K562 (cell line): Measurements from ENCODE around the gene PI4KA. TPM values are rescaled to one million over a fixed set of nuclear protein-coding genes. Genes with fewer than 3 reads are reported as not detected.

Experiments
- ATAC-seq: fragments of 200-7000 bp; cut with Tn5 transposase; 3 replicates; pipeline ENCODE4 v1.9.1; 2020; ENCODE audit warnings: moderate library complexity
- BruUV-seq: library from RNA; stranded (reverse); fragments of 400-500 nt; replicated peaks from 2 replicates; lab custom pipeline; 2021; lab: Mats Ljungman, UMichigan
- CTCF ChIA-PET: fragments of 300-600 bp; formaldehyde crosslinking; extraction: SDS; loops from one replicate; lab custom pipeline; 2021; ENCODE audit warnings: low intra/inter-chr PET ratio; lab: Yijun Ruan, JAX
- POLR2A ChIA-PET: fragments of 300-600, 350-650 bp; sonication (Branson Sonifier 250); formaldehyde crosslinking; extraction: SDS; loops from one replicate; lab custom pipeline; 2021; ENCODE audit warnings: antibody characterized with exemption, inconsistent platforms; lab: Yijun Ruan, JAX
- DNase-seq, 4 experiments: peaks; one replicate each; pipeline versions ENCODE4 v3.0.0 to v3.0.0-alpha.2; 2011 to 2018; ENCODE audit warnings: low spot score in 3 of 4, mixed read lengths in 3 of 4; ENCODE audit errors: extremely low read depth in 1 of 4
- FAIRE-seq: peaks from 2 replicates; lab custom pipeline; 2011; peaks lifted over from hg19 to GRCh38; lab: Jason Lieb, UNC
- H2AFZ ChIP-seq: 2 replicates; pipeline ENCODE4 v1.6.0; 2011; ENCODE audit warnings: low read depth, low read length, control low read depth, inconsistent platforms
- H3K27ac ChIP-seq: fragments of 200-600 bp; 3 replicates; pipeline ENCODE4 v1.8.0; 2011; ENCODE audit warnings: low read depth, mild to moderate bottlenecking, control low read depth, inconsistent platforms, low read length, moderate library complexity, mixed read lengths; ENCODE audit errors: extremely low read depth
- H3K27me3 ChIP-seq, 2 experiments: fragments of 300-600 bp in 1 of 2; 2 replicates in 1 of 2; 3 replicates in 1 of 2; pipeline versions ENCODE4 v1.6.0 to v1.8.0; 2011; ENCODE audit warnings: inconsistent platforms in 2 of 2, low read length in 2 of 2, mild to moderate bottlenecking in 1 of 2, mixed read lengths in 1 of 2, moderate library complexity in 1 of 2; ENCODE audit not compliant: control insufficient read depth in 2 of 2, insufficient read depth in 2 of 2
- H3K36me3 ChIP-seq: fragments of 300-600 bp; 3 replicates; pipeline ENCODE4 v1.8.0; 2011; ENCODE audit warnings: mild to moderate bottlenecking, low read length, inconsistent platforms; ENCODE audit not compliant: control insufficient read depth, insufficient read depth
- H3K4me1 ChIP-seq, 2 experiments: fragments of 200-600 bp in 1 of 2; replicated peaks in 1 of 2; 2 replicates in 1 of 2; 3 replicates in 1 of 2; pipeline versions ENCODE4 v1.5.1 to v1.8.0; 2011; ENCODE audit warnings: inconsistent platforms in 2 of 2, low read length in 2 of 2, mild to moderate bottlenecking in 1 of 2, mixed read lengths in 1 of 2, moderate library complexity in 1 of 2; ENCODE audit not compliant: control insufficient read depth in 2 of 2, insufficient read depth in 2 of 2
- H3K4me2 ChIP-seq: 2 replicates; pipeline ENCODE4 v1.6.1; 2011; ENCODE audit warnings: low read length, control low read depth, inconsistent platforms, mixed read lengths; ENCODE audit not compliant: insufficient read depth
- H3K4me3 ChIP-seq: fragments of 200-600 bp; sonication (generic), shearing (Covaris generic); 2 replicates; pipeline ENCODE4 v1.5.1; 2016; ENCODE audit warnings: control low read depth, inconsistent platforms
- H3K79me2 ChIP-seq: fragments of 200-600 bp; 3 replicates; pipeline ENCODE4 v1.8.0; 2011; ENCODE audit warnings: low read length, inconsistent platforms; ENCODE audit not compliant: control insufficient read depth, insufficient read depth
- H3K9ac ChIP-seq, 2 experiments: 2 replicates each; pipeline versions ENCODE4 v1.6.0 to v1.6.1; 2011; ENCODE audit warnings: low read depth in 2 of 2, low read length in 2 of 2, control low read depth in 1 of 2, inconsistent platforms in 1 of 2, mild to moderate bottlenecking in 1 of 2, mixed read lengths in 1 of 2; ENCODE audit not compliant: insufficient read depth in 1 of 2
- H3K9me1 ChIP-seq: one replicate; pipeline ENCODE4 v1.6.0; 2011; ENCODE audit warnings: inconsistent platforms, mild to moderate bottlenecking, low read length, moderate library complexity; ENCODE audit not compliant: control insufficient read depth, insufficient read depth
- H3K9me3 ChIP-seq: replicated peaks from 2 replicates; pipeline ENCODE4 v1.5.1; 2011; ENCODE audit warnings: low read depth, low read length, inconsistent platforms; ENCODE audit not compliant: control insufficient read depth, insufficient read depth
- H4K20me1 ChIP-seq: replicated peaks from 2 replicates; pipeline ENCODE4 v1.6.1; 2011; ENCODE audit warnings: low read length, inconsistent platforms, mixed read lengths; ENCODE audit not compliant: control insufficient read depth, insufficient read depth
- BCLAF1 ChIP-seq, 2 experiments: fragments of 450-650 bp in 1 of 2; IDR thresholded peaks; 2 replicates each; pipeline ENCODE4 v1.6.1; 2011 to 2017; ENCODE audit warnings: low read depth in 2 of 2, antibody characterized with exemption in 1 of 2, borderline replicate concordance in 1 of 2, low read length in 1 of 2, mild to moderate bottlenecking in 1 of 2, mixed read lengths in 1 of 2; ENCODE audit not compliant: control insufficient read depth in 1 of 2
- HDAC3 ChIP-seq: fragments of 450-650 bp; IDR thresholded peaks from 2 replicates; pipeline ENCODE4 v1.6.1; 2018; ENCODE audit warnings: borderline replicate concordance, mild to moderate bottlenecking, moderate library complexity; ENCODE audit not compliant: partially characterized antibody
- MYBL2 ChIP-seq, 2 experiments: fragments of 450-650 bp in 1 of 2; sonication (generic) in 1 of 2; formaldehyde crosslinking in 1 of 2; IDR thresholded peaks; 2 replicates each; pipeline versions ENCODE4 v1.6.1 to v1.8.1; 2017 to 2022; ENCODE audit warnings: borderline replicate concordance in 1 of 2, inconsistent platforms in 1 of 2, low read depth in 1 of 2, mild to moderate bottlenecking in 1 of 2, missing genetic modification reagents in 1 of 2, moderate library complexity in 1 of 2
- U2AF1 ChIP-seq: fragments of 200-400 bp; formaldehyde crosslinking; optimal IDR thresholded peaks from 2 replicates; pipeline ENCODE3; 2017; ENCODE audit warnings: mild to moderate bottlenecking, low read depth, low read length, moderate library complexity
- ZBTB1 ChIP-seq: sonication (generic); formaldehyde crosslinking; IDR thresholded peaks from 2 replicates; pipeline ENCODE4 v1.8.1; 2023; ENCODE audit warnings: missing genetic modification reagents, low read depth, mild to moderate bottlenecking, borderline replicate concordance
- ZC3H8 ChIP-seq: fragments of 450-650 bp; IDR thresholded peaks from 2 replicates; pipeline ENCODE4 v1.6.1; 2017
- ZFP30 ChIP-seq: fragments of 250-450 bp; sonication (Bioruptor Pico); IDR thresholded peaks from 2 replicates; pipeline ENCODE4 v1.8.0; 2022; ENCODE audit warnings: moderate library complexity, mild to moderate bottlenecking, inconsistent platforms, borderline replicate concordance
- ZNF12 ChIP-seq: sonication (generic); formaldehyde crosslinking; IDR thresholded peaks from 2 replicates; pipeline ENCODE4 v1.4.0; 2020; ENCODE audit warnings: mild to moderate bottlenecking, missing genetic modification reagents
- ZNF282 ChIP-seq: sonication (generic); formaldehyde crosslinking; IDR thresholded peaks from 2 replicates; pipeline ENCODE4 v1.8.1; 2023; ENCODE audit warnings: missing genetic modification reagents
- WGBS: fragments of 100-300 bp; shearing (Covaris generic); methylation state at CpG from one replicate; pipeline ENCODE4 v1.1.6; 2016; ENCODE audit warnings: low coverage, mixed read lengths; ENCODE audit not compliant: insufficient coverage; ENCODE audit errors: missing lambda C conversion rate; 5-methylcytosine and 5-hydroxymethylcytosine counted together
- in situ Hi-C: fragments of 300-500 bp; cut with MboI; formaldehyde crosslinking; loops from 4 replicates; pipeline ENCODE4 v1.15.0; 2018; ENCODE audit warnings: inconsistent platforms, mixed read lengths
- intact Hi-C: fragments of 100-400 bp; cut with micrococcal nuclease; formaldehyde crosslinking; loops from 2 replicates; pipeline ENCODE4 v1.14.2; 2022
- polyA plus RNA-seq, 8 experiments: library from polyadenylated mRNA; depleted of rRNA in 4 of 8; stranded (reverse) in 5 of 8; unstranded in 3 of 8; fragments of >200 nt; fragmentation: Nextera tagmentation in 2 of 8; fragmentation: Illumina TruSeq in 1 of 8; extraction: Ambion mirVana in 2 of 8; extraction: Trizol in 1 of 8; gene quantifications; 2 replicates each; pipeline versions ENCODE4 v1.2.1 to v1.2.3, GENCODE V29; 2011 to 2014; ENCODE audit warnings: inconsistent platforms in 1 of 8, missing spikeins in 1 of 8
- total RNA-seq, 7 experiments: library from RNA; depleted of rRNA in 6 of 7; stranded (reverse); fragments of >200 nt in 6 of 7; fragmentation: Illumina TruSeq in 2 of 7; extraction: Trizol in 2 of 7; gene quantifications; 2 replicates each; pipeline versions ENCODE4 v1.2.1 to v1.2.3, GENCODE V29; 2011 to 2021; ENCODE audit warnings: low replicate concordance in 1 of 7
- TF ChIP-seq, protein P1 (sequence below): sonication (generic); formaldehyde crosslinking; IDR thresholded peaks from 2 replicates; pipeline ENCODE4 v1.8.0; 2022; ENCODE audit warnings: mild to moderate bottlenecking, missing genetic modification reagents
- TF ChIP-seq, protein P2 (sequence below): fragments of 250-450 bp; sonication (Bioruptor Pico); IDR thresholded peaks from 2 replicates; pipeline ENCODE4 v1.9.0; 2021; ENCODE audit warnings: mild to moderate bottlenecking, inconsistent platforms

PI4KA gene
- total and polyA plus RNA-seq, 9 of the 15 experiments (the other 6 are each of a cell fraction or from before 2014, with no cell fraction given) = 7.3 to 187 (median 84.7) TPM

GRCh38 chr22:20747223-20747622 lies 111.4 kb downstream of the PI4KA start:
- Histone ChIP-seq H3K27me3 (no peaks in the 10 kb centered on the region), H3K9me1 (no peaks in the 10 kb centered on the region), H3K9me3 (no peaks in the 10 kb centered on the region), H3K4me3 (no peak overlapping the region), H3K36me3 (peaks cover 85% of the 10 kb centered on the region; the same call in 2 of the 3 replicates), H2AFZ (no peak overlapping the region), H3K27ac (no peak overlapping the region), H3K4me2 (no peak overlapping the region), H3K9ac (no peak overlapping the region), H3K79me2 (no peaks in the 10 kb centered on the region), H4K20me1 (peaks cover 17% of the 10 kb centered on the region), H3K4me1 (peaks cover 4 to 14% of the 10 kb centered on the region in 2 experiments; a peak in 3 of 5 replicates)
- ChIA-PET POLR2A (interaction anchor here (0.8 to 3.7 kb wide), 8 partner anchors 9 to 308 kb away, joined by 3 to 21 read pairs (median 4); no protein-coding TSS in a partner anchor), CTCF (no interaction called here)
- DNase-seq = no peak
- no peak for FAIRE-seq
- 93% methylated on average over 10 of the region's 10 CpGs for WGBS
- no peak for ATAC-seq
- in situ Hi-C loops (no loop called here), intact Hi-C loops (no loop called here)
- BruUV-seq = no TSS peak
- TF ChIP-seq ZBTB1 (CRISPR knock-in tag) (peak; percentile 7; the same call in 1 of the 2 replicates), HDAC3 (no peak), ZNF12 (CRISPR knock-in tag) (peak; percentile 68; the same call in 1 of the 2 replicates), ZFP30 (CRISPR knock-in tag) (0 out of 2 replicates have a peak, but pooled peaks have one; percentile 47), ZC3H8 (no peak), MYBL2 (IDR thresholded peaks at IDR 0.05; ENCODE audit: low read depth) (no peak), MYBL2 (CRISPR knock-in tag; IDR thresholded peaks at IDR 0.05; ENCODE audit: borderline replicate concordance) (no peak), ZNF282 (CRISPR knock-in tag) (0 out of 2 replicates have a peak, but pooled peaks have one; percentile 23), U2AF1 (no peak), BCLAF1 (IDR thresholded peaks at IDR 0.05; ENCODE audit: borderline replicate concordance in 1 of 2, control insufficient read depth in 1 of 2, low read depth in 2 of 2, low read length in 1 of 2) (no peak)
- TF ChIP-seq, protein P1, sequence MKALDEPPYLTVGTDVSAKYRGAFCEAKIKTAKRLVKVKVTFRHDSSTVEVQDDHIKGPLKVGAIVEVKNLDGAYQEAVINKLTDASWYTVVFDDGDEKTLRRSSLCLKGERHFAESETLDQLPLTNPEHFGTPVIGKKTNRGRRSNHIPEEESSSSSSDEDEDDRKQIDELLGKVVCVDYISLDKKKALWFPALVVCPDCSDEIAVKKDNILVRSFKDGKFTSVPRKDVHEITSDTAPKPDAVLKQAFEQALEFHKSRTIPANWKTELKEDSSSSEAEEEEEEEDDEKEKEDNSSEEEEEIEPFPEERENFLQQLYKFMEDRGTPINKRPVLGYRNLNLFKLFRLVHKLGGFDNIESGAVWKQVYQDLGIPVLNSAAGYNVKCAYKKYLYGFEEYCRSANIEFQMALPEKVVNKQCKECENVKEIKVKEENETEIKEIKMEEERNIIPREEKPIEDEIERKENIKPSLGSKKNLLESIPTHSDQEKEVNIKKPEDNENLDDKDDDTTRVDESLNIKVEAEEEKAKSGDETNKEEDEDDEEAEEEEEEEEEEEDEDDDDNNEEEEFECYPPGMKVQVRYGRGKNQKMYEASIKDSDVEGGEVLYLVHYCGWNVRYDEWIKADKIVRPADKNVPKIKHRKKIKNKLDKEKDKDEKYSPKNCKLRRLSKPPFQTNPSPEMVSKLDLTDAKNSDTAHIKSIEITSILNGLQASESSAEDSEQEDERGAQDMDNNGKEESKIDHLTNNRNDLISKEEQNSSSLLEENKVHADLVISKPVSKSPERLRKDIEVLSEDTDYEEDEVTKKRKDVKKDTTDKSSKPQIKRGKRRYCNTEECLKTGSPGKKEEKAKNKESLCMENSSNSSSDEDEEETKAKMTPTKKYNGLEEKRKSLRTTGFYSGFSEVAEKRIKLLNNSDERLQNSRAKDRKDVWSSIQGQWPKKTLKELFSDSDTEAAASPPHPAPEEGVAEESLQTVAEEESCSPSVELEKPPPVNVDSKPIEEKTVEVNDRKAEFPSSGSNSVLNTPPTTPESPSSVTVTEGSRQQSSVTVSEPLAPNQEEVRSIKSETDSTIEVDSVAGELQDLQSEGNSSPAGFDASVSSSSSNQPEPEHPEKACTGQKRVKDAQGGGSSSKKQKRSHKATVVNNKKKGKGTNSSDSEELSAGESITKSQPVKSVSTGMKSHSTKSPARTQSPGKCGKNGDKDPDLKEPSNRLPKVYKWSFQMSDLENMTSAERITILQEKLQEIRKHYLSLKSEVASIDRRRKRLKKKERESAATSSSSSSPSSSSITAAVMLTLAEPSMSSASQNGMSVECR (CRISPR knock-in tag) = 0 out of 2 replicates have a peak, but pooled peaks have one; percentile 19
- TF ChIP-seq, protein P2, sequence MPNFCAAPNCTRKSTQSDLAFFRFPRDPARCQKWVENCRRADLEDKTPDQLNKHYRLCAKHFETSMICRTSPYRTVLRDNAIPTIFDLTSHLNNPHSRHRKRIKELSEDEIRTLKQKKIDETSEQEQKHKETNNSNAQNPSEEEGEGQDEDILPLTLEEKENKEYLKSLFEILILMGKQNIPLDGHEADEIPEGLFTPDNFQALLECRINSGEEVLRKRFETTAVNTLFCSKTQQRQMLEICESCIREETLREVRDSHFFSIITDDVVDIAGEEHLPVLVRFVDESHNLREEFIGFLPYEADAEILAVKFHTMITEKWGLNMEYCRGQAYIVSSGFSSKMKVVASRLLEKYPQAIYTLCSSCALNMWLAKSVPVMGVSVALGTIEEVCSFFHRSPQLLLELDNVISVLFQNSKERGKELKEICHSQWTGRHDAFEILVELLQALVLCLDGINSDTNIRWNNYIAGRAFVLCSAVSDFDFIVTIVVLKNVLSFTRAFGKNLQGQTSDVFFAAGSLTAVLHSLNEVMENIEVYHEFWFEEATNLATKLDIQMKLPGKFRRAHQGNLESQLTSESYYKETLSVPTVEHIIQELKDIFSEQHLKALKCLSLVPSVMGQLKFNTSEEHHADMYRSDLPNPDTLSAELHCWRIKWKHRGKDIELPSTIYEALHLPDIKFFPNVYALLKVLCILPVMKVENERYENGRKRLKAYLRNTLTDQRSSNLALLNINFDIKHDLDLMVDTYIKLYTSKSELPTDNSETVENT (CRISPR knock-in tag) = peak; percentile 53; the same call in 1 of the 2 replicates
